Fibroblast of villous mesenchyme (primary cell): ENCODE results near the gene FAF1. TPM values are rescaled to one million over a fixed set of nuclear protein-coding genes. Genes with fewer than 3 reads are reported as not detected.

Experiments used
- DNase-seq: peaks from one replicate; pipeline ENCODE4 v3.0.0-alpha.2; 2010; ENCODE audit warnings: low read depth
- H3K4me3 ChIP-seq: 2 replicates; pipeline ENCODE4 v1.5.1; 2011; ENCODE audit warnings: low read depth, mild to moderate bottlenecking, low read length
- CTCF ChIP-seq: IDR thresholded peaks from 2 replicates; pipeline ENCODE4 v1.5.1; 2012; ENCODE audit warnings: low read depth, mild to moderate bottlenecking, low read length; ENCODE audit not compliant: insufficient read depth
- total RNA-seq: library from RNA; depleted of rRNA; stranded (reverse); fragments of >200 nt; gene quantifications from 2 replicates; pipeline ENCODE4 v1.2.3, GENCODE V29; 2012

The FAF1 gene
- total RNA-seq, 1 donor: 55.7 TPM

DNA sequence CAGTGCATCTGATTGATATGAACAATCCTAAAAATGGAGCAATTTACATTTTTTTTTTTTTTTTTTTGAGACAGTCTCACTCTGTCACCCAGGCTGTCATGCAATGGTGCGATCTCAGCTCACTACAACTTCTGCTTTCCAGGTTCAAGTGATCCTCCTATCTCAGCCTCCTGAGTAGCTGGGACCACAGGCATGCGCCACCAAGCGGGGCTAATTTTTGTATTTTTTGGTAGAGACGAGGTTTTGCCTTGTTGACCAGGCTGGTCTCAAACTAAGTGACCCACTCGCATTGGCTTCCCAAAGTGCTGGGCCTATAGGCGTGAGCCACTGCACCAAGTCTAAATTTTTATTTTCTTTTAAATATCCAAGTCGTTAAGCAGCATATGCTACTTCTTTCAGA lies 109.0 kb downstream of the FAF1 start:
- TF ChIP-seq CTCF: no peak
- H3K4me3 ChIP-seq: no peak overlapping the region
- no peak for DNase-seq

DNA sequence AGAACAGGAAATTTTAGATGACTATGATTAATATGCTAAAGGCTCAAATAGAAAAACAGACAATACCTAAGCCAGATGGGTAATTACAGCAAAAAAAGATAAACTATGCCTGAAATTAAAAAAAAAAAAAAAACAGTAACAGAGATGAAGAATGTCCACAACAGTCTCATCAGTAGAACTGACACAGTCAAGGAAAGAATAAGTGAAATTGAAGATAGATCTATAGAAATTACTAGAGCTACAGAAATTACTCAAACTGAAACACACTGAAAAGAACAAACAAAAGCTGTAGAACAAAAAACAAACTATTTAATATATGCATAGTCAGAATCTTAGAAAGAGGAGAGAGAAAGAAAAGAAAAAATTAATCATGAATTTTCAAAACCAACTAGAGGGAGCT lies 112.8 kb downstream of the FAF1 start:
- no peak for DNase-seq
- no peak overlapping the region for H3K4me3 ChIP-seq
- no peak for TF ChIP-seq CTCF

GRCh38 chr1:50846224-50846839 lies 113.7 kb downstream of the FAF1 start:
- DNase-seq: no peak
- no peak for TF ChIP-seq CTCF
- no peak overlapping the region for H3K4me3 ChIP-seq

GRCh38 chr1:50841791-50842387 lies 118.2 kb downstream of the FAF1 start:
- H3K4me3 ChIP-seq: no peak overlapping the region
- no peak for TF ChIP-seq CTCF
- peak; percentile 18 for DNase-seq

DNA sequence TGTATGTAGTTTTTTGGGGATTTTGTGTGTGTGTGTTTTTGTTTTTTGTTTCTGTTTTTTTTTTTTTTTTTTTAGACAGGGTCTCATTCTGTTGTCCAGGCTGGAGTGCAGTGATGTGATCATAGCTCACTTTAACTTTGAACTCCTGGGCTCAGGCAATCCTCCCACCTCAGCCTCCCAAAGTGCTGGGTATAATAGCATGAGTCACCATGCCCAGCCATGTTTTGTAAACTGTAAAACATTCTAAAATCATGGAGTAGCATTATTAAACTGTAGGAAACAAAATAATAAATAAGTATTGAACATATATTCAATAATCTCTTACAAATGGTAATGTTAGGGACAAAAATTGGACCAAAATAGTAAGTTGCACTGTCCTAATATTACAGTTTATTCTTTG lies 124.0 kb downstream of the FAF1 start:
- H3K4me3 ChIP-seq: no peak overlapping the region
- DNase-seq: no peak
- TF ChIP-seq CTCF: no peak

- H3K4me3 ChIP-seq: no peak overlapping the region
- TF ChIP-seq CTCF: no peak
- DNase-seq: no peak
Observed at GRCh38 chr1:50833216-50833615, 126.9 kb downstream of the FAF1 start.

- no peak for TF ChIP-seq CTCF
- no peak overlapping the region for H3K4me3 ChIP-seq
- no peak for DNase-seq
Observed at GRCh38 chr1:50832167-50832566, 127.9 kb downstream of the FAF1 start.
